ENCODE measurements around the gene EIF1AX. TPM values are rescaled to one million over a fixed set of nuclear protein-coding genes. Genes with fewer than 3 reads are reported as not detected.
A peak's percentile ranks its signal among the peaks of the same experiment; 100 is the strongest.

Gene EIF1AX
- polyA plus RNA-seq, 1 donor: 87.2 TPM

- Histone ChIP-seq H3K4me1 (ENCODE audit: control insufficient read depth, insufficient read depth, low read length) (no peaks in the 10 kb centered on the region), H3K27ac (ENCODE audit: low read length) (no peak overlapping the region), H3K4me3 (ENCODE audit: low read length) (no peak overlapping the region), H3K9me3 (ENCODE audit: control insufficient read depth, low read depth, low read length) (no peaks in the 10 kb centered on the region), H3K36me3 (ENCODE audit: control insufficient read depth, insufficient read depth, low read length) (peaks cover 27% of the 10 kb centered on the region), H3K27me3 (ENCODE audit: control insufficient read depth, insufficient read depth, low read length) (no peaks in the 10 kb centered on the region)
- no CpG with 5 or more reads among the region's 4 CpGs for WGBS (ENCODE audit: insufficient coverage, low lambda C conversion rate)
- no peak for DNase-seq
These were observed 18.3 kb upstream of the EIF1AX start for GRCh38 chrX:20159797-20160385.

- no peaks in the 10 kb centered on the region for H3K9me3 ChIP-seq (ENCODE audit: control insufficient read depth, low read depth, low read length)
- no CpG with 5 or more reads among the region's 3 CpGs for WGBS (ENCODE audit: insufficient coverage, low lambda C conversion rate)
- H3K27ac ChIP-seq (ENCODE audit: low read length): no peak overlapping the region
- no peaks in the 10 kb centered on the region for H3K4me1 ChIP-seq (ENCODE audit: control insufficient read depth, insufficient read depth, low read length)
- no peak overlapping the region for H3K4me3 ChIP-seq (ENCODE audit: low read length)
- peaks cover 16% of the 10 kb centered on the region for H3K36me3 ChIP-seq (ENCODE audit: control insufficient read depth, insufficient read depth, low read length)
- no peak for DNase-seq
- no peaks in the 10 kb centered on the region for H3K27me3 ChIP-seq (ENCODE audit: control insufficient read depth, insufficient read depth, low read length)
These were observed 10.1 kb upstream of the EIF1AX start for GRCh38 chrX:20151689-20152088.

- Histone ChIP-seq H3K4me3 (ENCODE audit: low read length) (no peak overlapping the region), H3K27me3 (ENCODE audit: control insufficient read depth, insufficient read depth, low read length) (no peaks in the 10 kb centered on the region), H3K36me3 (ENCODE audit: control insufficient read depth, insufficient read depth, low read length) (peaks cover 9% of the 10 kb centered on the region), H3K9me3 (ENCODE audit: control insufficient read depth, low read depth, low read length) (no peaks in the 10 kb centered on the region), H3K4me1 (ENCODE audit: control insufficient read depth, insufficient read depth, low read length) (no peaks in the 10 kb centered on the region), H3K27ac (ENCODE audit: low read length) (no peak overlapping the region)
- no CpG with 5 or more reads among the region's 2 CpGs for WGBS (ENCODE audit: insufficient coverage, low lambda C conversion rate)
- no peak for DNase-seq
These were observed 7.7 kb upstream of the EIF1AX start for GRCh38 chrX:20149326-20149725.

GRCh38 chrX:20147561-20147960, 5.9 kb upstream of the EIF1AX start:
- Histone ChIP-seq H3K27ac (ENCODE audit: low read length) (no peak overlapping the region), H3K4me3 (ENCODE audit: low read length) (no peak overlapping the region), H3K4me1 (ENCODE audit: control insufficient read depth, insufficient read depth, low read length) (no peaks in the 10 kb centered on the region), H3K9me3 (ENCODE audit: control insufficient read depth, low read depth, low read length) (no peaks in the 10 kb centered on the region), H3K36me3 (ENCODE audit: control insufficient read depth, insufficient read depth, low read length) (peaks cover 7% of the 10 kb centered on the region), H3K27me3 (ENCODE audit: control insufficient read depth, insufficient read depth, low read length) (no peaks in the 10 kb centered on the region)
- WGBS (ENCODE audit: insufficient coverage, low lambda C conversion rate): no CpG with 5 or more reads among the region's 1 CpG
- no peak for DNase-seq

GRCh38 chrX:20144491-20144890, 2.9 kb upstream of the EIF1AX start:
- WGBS (ENCODE audit: insufficient coverage, low lambda C conversion rate): no CpG with 5 or more reads among the region's 3 CpGs
- DNase-seq: no peak
- Histone ChIP-seq H3K27ac (ENCODE audit: low read length) (no peak overlapping the region), H3K4me1 (ENCODE audit: control insufficient read depth, insufficient read depth, low read length) (no peaks in the 10 kb centered on the region), H3K9me3 (ENCODE audit: control insufficient read depth, low read depth, low read length) (no peaks in the 10 kb centered on the region), H3K36me3 (ENCODE audit: control insufficient read depth, insufficient read depth, low read length) (no peaks in the 10 kb centered on the region), H3K27me3 (ENCODE audit: control insufficient read depth, insufficient read depth, low read length) (no peaks in the 10 kb centered on the region), H3K4me3 (ENCODE audit: low read length) (no peak overlapping the region)

GRCh38 chrX:20143561-20143960, 1.9 kb upstream of the EIF1AX start:
- no peaks in the 10 kb centered on the region for H3K9me3 ChIP-seq (ENCODE audit: control insufficient read depth, low read depth, low read length)
- H3K4me3 ChIP-seq (ENCODE audit: low read length): no peak overlapping the region
- no peak for DNase-seq
- H3K4me1 ChIP-seq (ENCODE audit: control insufficient read depth, insufficient read depth, low read length): peaks cover 6% of the 10 kb centered on the region
- no CpG with 5 or more reads among the region's 2 CpGs for WGBS (ENCODE audit: insufficient coverage, low lambda C conversion rate)
- H3K27me3 ChIP-seq (ENCODE audit: control insufficient read depth, insufficient read depth, low read length): no peaks in the 10 kb centered on the region
- H3K27ac ChIP-seq (ENCODE audit: low read length): no peak overlapping the region
- H3K36me3 ChIP-seq (ENCODE audit: control insufficient read depth, insufficient read depth, low read length): peaks cover 2% of the 10 kb centered on the region

- Histone ChIP-seq H3K9me3 (ENCODE audit: control insufficient read depth, low read depth, low read length) (no peaks in the 10 kb centered on the region), H3K4me3 (ENCODE audit: low read length) (no peak overlapping the region), H3K36me3 (ENCODE audit: control insufficient read depth, insufficient read depth, low read length) (peaks cover 5% of the 10 kb centered on the region), H3K27ac (ENCODE audit: low read length) (no peak overlapping the region), H3K4me1 (ENCODE audit: control insufficient read depth, insufficient read depth, low read length) (peaks cover 6% of the 10 kb centered on the region), H3K27me3 (ENCODE audit: control insufficient read depth, insufficient read depth, low read length) (no peaks in the 10 kb centered on the region)
- WGBS (ENCODE audit: insufficient coverage, low lambda C conversion rate): no CpG with 5 or more reads among the region's 6 CpGs
- no peak for DNase-seq
These were observed 1.5 kb upstream of the EIF1AX start for GRCh38 chrX:20143111-20143510.

- DNase-seq: no peak
- Histone ChIP-seq H3K27ac (ENCODE audit: low read length) (no peak overlapping the region), H3K36me3 (ENCODE audit: control insufficient read depth, insufficient read depth, low read length) (peaks cover 7% of the 10 kb centered on the region), H3K4me3 (ENCODE audit: low read length) (peak overlapping the region; percentile 91), H3K27me3 (ENCODE audit: control insufficient read depth, insufficient read depth, low read length) (no peaks in the 10 kb centered on the region), H3K4me1 (ENCODE audit: control insufficient read depth, insufficient read depth, low read length) (peaks cover 6% of the 10 kb centered on the region), H3K9me3 (ENCODE audit: control insufficient read depth, low read depth, low read length) (no peaks in the 10 kb centered on the region)
- 0% methylated on average over 1 of the region's 3 CpGs for WGBS (ENCODE audit: insufficient coverage, low lambda C conversion rate)
These were observed 1.2 kb downstream of the EIF1AX start for GRCh38 chrX:20140420-20140819.

GRCh38 chrX:20139966-20140365, 1.7 kb downstream of the EIF1AX start:
- H3K27ac ChIP-seq (ENCODE audit: low read length): no peak overlapping the region
- peak overlapping the region; percentile 91 for H3K4me3 ChIP-seq (ENCODE audit: low read length)
- H3K9me3 ChIP-seq (ENCODE audit: control insufficient read depth, low read depth, low read length): no peaks in the 10 kb centered on the region
- H3K27me3 ChIP-seq (ENCODE audit: control insufficient read depth, insufficient read depth, low read length): no peaks in the 10 kb centered on the region
- WGBS (ENCODE audit: insufficient coverage, low lambda C conversion rate): no CpG with 5 or more reads among the region's 2 CpGs
- no peak for DNase-seq
- H3K4me1 ChIP-seq (ENCODE audit: control insufficient read depth, insufficient read depth, low read length): peaks cover 6% of the 10 kb centered on the region
- peaks cover 10% of the 10 kb centered on the region for H3K36me3 ChIP-seq (ENCODE audit: control insufficient read depth, insufficient read depth, low read length)

- Histone ChIP-seq H3K4me1 (ENCODE audit: control insufficient read depth, insufficient read depth, low read length) (peaks cover 6% of the 10 kb centered on the region), H3K9me3 (ENCODE audit: control insufficient read depth, low read depth, low read length) (no peaks in the 10 kb centered on the region), H3K27ac (ENCODE audit: low read length) (no peak overlapping the region), H3K4me3 (ENCODE audit: low read length) (no peak overlapping the region), H3K27me3 (ENCODE audit: control insufficient read depth, insufficient read depth, low read length) (no peaks in the 10 kb centered on the region), H3K36me3 (ENCODE audit: control insufficient read depth, insufficient read depth, low read length) (peaks cover 18% of the 10 kb centered on the region)
- DNase-seq: peak in 1 of 2 donors; percentile 44
- no CpG with 5 or more reads among the region's 5 CpGs for WGBS (ENCODE audit: insufficient coverage, low lambda C conversion rate)
These were observed 5.7 kb downstream of the EIF1AX start for GRCh38 chrX:20135944-20136343.

GRCh38 chrX:20132666-20133065, 9.0 kb downstream of the EIF1AX start:
- Histone ChIP-seq H3K36me3 (ENCODE audit: control insufficient read depth, insufficient read depth, low read length) (peaks cover 17% of the 10 kb centered on the region), H3K4me1 (ENCODE audit: control insufficient read depth, insufficient read depth, low read length) (no peaks in the 10 kb centered on the region), H3K4me3 (ENCODE audit: low read length) (no peak overlapping the region), H3K27me3 (ENCODE audit: control insufficient read depth, insufficient read depth, low read length) (no peaks in the 10 kb centered on the region), H3K27ac (ENCODE audit: low read length) (no peak overlapping the region), H3K9me3 (ENCODE audit: control insufficient read depth, low read depth, low read length) (no peaks in the 10 kb centered on the region)
- no peak for DNase-seq
- no CpG with 5 or more reads among the region's 1 CpG for WGBS (ENCODE audit: insufficient coverage, low lambda C conversion rate)
